GM21737 (cell line): ENCODE results near the gene PTBP3.
"Not testable (repeated sequence)": the region's sequence is repeated elsewhere in the genome, so short reads cannot be mapped to it uniquely, and the experiment has no call there.

Experiments
- ATAC-seq: cut with Tn5 transposase; IDR thresholded peaks from one replicate; pipeline ENCODE4 v1.9.1; 2021; ENCODE audit warnings: mild to moderate bottlenecking, moderate library complexity; ENCODE audit not compliant: unreplicated experiment

Gene PTBP3

DNA sequence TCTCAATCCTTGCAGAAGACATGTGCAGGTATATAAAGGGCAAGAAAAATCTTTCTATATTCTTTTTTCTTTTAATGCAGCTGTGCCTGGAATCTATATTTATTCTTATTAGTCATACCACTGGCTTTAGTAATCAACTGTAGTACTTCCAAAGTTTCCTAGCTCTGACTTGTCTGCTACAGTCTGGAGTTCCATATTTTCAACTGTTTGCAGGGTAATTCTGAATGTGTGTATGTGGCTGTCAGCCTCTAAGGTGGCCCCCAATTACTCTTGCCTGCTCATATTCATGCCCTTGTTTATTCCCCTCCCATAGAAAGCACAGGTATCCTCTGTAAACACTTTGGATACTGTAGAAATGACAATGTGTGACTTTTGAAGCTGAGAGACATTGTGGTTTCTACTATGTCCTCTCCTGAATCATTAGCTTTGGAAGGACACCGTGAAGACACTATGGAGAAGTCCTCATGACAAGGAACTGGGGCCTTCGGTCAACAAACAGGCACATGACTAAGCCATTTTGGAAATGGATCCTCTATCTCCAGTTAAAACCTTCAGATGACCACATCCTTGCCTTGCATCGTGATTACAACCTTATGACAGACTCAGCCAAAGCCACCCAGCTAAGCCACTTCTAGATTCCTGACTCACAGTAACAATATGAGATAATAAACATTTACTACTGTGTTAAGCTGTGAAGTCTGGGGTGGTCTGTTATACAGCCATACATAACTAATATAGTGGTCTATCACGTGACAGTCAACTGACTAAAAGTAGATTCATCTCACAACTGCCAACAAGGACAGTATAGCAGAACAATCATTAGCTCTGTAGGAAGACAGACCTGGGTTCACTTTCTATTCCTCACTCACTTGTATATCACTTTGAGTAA is 108.8 kb downstream of the PTBP3 start:
- no peak for ATAC-seq

DNA sequence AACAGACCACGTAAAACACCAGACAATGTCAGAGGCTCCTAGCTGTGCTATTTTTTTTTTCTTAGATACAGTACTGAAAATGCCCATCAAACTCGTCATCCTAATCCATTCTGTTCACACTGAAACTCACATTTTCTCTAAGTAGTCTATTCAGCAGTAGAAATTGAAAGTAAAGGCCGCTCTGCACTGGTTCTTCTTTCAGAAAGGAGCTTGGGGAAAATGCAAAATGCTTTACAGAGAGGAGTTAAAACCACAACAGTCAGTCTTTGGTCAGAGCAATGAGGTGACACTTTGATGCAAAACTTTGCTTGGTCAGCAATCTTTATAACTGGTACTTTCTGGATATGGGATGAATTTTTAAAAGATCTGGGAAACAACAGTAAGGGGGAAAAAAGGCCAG is 114.5 kb downstream of the PTBP3 start:
- ATAC-seq = peak; percentile 88

DNA sequence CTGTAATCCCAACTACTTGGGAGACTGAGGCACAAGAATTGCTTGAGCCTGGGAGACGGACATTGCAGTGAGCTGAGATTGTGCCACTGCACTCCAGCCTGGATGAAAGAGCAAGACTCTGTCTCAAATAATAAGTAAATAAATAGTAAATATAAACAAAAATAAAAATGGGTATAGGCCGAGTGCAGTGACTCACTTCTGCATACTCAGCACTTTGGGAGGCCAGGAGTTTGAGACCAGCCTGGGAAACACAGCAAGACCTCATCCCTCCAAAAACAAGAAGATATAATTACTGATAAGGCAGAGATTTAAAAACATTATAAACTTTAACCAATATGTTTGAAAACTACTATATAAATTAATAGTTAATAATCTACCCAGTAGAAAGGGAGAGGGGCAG is 120.5 kb downstream of the PTBP3 start:
- no peak for ATAC-seq

DNA sequence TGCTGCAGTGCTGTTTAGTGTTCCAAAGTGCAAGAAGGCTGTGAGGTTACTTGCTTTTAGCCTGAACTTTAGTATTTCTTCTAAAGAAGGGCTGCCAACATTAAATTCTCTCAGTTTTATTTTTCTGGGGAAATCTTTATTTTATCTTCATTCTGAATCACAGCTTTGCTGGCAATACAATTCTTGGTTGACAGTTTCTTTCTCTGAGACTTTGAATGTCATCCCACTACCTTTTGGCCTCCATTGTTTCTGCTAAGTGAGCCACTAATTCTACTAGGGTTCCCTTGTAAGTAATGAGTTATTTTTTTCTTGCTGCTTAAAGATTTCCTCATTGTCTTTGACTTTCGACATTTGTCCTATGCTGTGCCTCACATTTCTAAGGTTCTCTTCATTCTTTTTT is 126.0 kb downstream of the PTBP3 start:
- ATAC-seq = no peak

DNA sequence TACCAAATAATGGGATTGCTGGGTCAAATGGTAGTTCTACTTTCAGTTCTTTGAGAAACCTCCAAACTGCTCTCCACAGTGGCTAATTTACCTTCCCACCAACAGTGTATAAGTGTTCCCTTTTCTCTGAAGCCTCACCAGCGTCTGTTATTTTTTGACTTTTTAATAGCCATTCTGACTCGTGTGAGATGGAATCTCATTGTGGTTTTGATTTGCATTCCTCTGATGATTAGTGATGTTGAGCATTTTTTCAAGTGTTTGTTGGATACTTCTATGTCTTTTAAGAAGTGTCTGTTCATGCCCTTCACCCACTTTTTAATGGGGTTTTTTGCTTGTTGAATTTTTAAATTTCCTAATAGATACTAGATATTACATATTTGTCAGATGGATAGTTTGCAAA is 129.9 kb downstream of the PTBP3 start:
- ATAC-seq = no peak

DNA sequence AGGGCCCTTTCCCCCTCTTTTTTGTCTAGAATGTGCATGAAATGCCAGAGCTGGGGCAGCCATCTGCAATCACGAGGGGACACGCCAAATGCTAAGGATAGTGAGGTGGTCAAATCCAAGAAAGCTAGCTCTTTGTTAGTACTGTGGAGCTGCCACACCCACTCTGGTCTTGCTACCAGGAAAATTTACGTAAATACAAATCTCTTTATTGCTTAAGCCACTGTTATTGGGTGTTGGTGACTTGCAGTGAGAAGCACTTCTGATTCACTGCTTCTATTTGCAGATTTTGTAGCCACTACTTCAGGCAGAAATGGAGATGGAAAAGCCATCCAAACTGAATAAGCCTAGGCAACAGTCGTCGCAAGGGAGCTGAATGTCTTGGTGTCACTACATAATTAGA is 132.7 kb downstream of the PTBP3 start:
- no peak for ATAC-seq

DNA sequence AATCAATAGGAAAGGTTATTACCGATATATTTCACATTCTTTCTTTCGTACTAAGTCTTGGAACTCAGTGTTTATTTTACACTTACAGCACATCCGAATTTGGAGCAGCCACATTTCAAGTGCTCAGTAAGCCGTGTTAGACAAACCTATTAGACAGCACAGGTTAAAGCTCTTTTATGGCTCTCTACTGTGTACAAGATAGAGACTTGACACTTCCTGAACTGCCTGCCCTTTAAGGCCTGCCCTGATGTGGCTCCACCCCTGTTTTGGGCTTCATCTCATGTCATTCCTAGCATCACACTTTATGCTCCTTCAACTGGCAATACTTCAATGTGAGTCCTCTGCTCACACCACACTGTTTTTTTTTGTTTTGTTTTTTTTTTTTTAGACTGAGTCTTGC is 134.8 kb downstream of the PTBP3 start:
- no peak for ATAC-seq

DNA sequence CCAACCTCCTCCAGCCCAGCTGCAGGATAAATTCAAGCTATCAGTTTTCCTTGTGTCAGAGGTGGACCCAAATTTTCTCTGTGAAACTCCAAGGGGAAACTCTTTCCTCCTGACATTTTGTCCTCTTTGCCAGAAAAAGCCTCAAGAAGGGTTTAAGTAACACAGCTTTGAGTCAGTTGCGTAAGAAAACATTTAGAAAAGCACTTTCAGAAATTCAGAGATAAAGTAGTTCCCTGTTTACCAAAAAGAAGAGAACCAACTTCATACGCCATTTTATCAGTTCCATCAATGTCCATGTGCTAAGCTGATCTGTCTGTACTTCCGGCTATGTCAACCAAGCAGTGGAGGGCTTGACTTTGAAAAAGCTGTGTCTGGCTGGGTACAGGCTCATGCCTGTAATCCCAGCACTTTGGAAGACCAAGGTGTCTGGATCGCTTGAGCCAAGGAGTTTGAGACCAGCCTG is 138.4 kb downstream of the PTBP3 start:
- ATAC-seq = no peak

DNA sequence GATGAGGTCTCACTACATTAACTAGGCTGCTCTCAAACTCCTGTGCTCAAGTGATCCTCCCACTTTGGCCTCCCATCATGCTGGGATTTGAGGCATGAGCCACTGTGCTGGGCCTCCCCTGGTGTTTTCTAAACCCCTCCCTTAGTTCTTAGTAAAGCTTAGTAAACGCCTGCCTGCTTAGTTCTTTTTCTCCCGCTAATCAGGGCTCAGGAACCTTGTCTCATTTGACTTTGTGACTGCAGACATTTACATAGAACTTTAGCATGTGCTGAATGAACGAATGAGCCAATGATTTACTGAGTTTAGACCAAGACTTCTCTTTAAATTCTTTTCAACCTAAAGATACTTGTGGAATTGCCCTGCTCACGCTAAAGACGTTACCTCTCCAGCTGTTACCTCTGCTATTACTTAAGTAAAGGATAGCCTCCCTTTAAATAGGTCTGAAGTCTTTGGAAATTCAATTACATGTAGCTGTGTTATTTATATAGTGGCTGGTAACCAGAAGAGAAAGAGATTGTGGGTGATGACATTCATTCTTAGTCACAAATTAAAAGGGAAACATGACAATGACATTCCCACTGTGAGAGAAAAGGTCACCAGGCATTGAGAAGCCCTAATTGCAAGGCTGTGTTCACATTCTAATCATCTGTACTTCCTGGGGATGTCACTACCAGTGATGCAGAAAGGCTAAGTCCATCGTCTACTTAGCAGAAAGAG is 139.7 kb downstream of the PTBP3 start:
- ATAC-seq = no peak

DNA sequence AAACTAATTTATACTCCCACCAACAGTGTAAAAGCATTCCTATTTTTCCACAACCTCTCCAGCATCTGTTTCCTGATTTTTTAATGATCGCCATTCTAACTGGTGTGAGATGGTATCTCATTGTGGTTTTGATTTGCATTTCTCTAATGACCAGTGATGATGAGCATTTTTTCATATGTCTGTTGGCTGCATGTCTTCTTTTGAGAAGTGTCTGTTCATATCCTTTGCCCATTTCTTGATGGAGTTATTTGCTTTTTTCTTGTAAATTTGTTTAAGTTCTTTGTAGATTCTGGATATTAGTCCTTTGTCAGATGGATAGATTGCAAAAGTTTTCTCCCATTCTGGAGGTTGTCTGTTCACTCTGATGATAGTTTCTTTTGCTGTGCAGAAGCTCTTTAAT is 143.1 kb downstream of the PTBP3 start:
- ATAC-seq = not testable (repeated sequence)

DNA sequence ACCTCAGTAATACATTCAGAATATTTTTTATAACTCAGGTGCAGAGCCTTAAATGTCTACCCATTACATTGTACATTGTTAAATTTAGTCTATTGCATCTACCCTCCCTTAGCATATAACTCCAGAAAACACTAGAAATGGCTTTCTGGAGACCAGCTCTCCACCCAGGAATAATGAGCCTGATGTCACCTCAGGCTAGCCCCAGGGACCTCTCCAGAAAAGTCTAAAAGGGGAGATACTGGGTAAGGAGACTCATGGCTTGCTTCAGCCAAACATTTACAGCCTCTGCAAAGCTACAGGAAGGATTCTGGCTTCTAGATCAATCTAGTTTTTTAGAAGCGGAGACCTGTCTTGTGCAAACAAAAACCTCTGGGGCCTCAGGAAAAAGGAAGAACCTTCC is 144.5 kb downstream of the PTBP3 start:
- no peak for ATAC-seq

DNA sequence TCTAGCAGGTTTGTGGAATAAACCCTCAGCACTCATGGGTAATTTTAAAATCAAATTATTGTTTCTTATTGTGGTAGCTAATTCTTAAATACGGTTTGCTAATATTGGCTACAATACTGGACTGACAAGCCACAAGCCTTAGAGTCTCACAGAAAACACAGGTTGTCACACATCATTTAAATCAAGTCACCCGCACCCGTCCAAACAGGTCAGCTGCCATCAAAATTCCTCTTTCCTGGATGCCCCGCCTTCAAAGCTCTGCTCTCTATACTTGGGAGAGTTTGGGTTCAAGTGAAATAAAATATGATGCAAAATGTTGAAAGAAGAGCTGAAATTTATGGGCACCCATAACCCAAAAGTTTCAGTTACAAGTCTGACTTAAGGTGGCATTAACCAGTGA is 146.0 kb downstream of the PTBP3 start:
- ATAC-seq = no peak

DNA sequence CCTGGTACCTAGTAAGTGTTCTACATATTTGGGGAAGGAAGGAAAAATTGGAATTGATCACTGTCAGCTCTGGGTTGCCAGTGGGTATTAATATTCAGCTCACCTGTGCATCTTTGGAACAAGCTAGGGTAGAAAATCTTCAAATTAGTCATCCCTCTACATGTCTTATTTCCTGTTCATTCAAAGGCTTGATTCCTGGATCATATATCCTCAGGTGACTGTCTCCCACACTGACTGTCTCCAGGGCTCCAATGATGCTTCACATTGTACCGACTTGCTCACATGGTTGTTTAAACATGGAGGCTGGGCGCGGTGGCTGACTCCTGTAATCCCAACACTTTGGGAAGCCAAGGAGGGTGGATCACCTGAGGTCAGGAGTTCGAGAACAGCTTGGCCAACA is 146.7 kb downstream of the PTBP3 start:
- no peak for ATAC-seq

DNA sequence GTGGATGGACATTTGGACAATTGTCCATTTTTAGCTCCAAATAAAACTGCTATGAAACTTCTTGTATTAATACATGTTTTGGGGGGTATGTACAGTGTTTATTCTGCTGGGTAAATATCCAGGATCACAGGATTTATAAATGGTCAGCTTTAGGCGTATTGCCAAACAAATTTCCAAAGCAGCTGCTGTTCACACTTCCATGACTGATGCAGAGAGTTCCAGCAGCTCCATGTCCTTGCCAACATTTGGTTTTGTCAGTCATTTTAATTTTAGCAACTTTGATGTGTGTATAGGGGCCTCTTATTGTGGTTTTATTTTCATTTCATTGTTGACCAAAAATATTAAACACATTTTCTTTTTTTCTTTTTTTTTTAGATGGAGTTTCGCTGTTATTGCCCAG is 148.5 kb downstream of the PTBP3 start:
- ATAC-seq = no peak

DNA sequence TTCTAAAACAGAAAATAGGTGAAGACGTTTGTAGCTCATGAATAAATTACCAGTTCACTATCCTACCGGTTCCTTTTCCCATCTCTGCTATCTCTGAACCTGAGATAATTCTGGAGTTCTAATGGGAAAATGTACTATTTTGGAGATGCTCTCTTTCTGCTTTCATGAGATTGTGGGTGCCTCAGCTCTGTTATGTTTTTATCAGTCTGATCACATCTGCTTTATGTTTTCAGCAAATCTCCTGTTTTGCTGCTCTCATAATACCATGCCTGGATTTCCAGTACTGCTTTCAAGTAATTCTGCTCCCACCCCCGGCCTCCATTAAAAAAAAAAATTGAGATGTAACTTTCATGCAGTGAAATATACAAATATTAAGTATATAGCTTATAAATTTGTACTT is 149.2 kb downstream of the PTBP3 start:
- ATAC-seq = no peak

DNA sequence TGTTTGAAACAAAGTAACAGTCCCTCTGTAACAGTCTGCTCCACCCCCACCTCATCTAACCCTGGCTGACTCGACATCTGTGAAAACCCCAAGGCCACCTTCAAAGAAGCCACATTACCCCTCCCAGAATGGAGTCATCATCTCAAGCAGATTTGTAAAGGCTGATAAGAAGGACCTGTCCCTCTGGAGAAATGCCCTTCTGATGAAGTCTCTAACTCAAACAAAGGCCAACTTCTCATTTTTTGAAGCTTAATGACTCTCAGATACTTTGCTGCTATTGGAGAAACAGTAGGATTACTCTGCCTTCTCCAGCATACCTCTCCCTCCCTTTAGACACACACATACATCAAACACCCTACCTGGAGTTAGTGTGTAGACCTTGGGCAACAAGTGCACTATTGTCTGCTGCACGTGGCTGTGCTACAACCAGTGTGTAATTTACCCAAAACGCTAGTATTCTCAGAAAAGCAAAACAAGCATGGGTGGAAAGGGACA is 153.0 kb downstream of the PTBP3 start:
- no peak for ATAC-seq

DNA sequence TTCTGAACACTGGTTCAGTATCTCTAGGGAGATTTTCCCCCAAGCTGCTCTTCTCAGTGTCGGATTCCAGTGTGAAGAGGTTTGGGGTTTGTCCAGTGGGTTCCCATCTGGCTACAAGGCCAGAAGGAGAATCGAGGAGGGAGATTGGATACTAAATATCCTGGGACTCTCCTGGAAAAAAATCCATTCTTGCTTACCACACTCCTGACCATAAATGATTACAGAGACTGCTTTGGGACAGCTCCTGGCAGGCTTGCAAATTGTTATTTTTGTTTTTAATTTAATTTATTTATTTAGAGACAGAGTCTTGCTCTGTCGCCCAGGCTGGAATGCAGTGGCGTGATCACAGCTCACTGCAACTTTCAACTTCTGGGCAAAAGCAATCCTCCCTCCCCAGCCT is 153.6 kb downstream of the PTBP3 start:
- ATAC-seq = no peak

DNA sequence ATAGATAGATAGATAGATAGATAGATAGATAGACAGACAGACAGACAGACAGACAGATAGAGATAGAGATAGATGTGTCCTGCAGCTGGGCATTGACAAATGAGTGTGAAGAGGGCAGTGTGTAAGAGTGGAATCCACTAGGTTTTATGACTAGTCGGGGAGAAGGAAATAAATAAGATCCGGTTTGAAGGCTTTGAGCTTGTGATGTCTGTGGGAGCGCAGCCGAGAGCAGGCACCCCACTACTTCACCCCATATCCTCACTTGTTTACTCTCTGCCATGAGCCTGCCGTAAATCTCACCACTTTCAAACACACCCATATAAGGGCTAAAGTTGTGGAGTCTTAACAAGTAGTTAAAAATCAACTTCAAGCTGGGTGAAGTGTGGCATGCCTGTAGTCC is 156.9 kb downstream of the PTBP3 start:
- no peak for ATAC-seq

DNA sequence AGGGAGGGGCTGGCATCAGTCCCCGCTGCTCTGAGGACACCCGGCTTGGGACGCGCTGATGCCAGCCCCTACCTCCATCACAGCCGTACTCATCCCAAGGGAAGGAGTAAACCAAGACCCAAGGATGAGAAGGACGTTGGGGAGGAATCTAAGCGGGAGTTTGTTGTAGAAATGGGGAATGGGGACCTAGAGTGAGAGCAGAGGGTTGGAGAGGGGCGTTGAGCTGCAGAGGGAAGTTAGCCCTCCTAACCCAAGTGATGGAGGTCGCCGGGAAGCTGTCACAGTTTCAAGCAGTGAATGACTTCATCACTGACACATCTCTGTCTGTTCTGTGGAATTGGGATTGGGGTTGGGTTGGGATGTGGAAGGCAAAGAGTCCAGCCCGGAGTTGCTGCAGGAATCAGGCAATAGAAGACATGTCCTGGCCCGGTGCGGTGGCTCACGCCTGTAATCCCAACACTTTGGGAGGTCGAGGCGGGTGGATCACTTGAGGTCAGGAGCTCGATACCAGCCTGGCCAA is 157.6 kb downstream of the PTBP3 start:
- ATAC-seq = no peak

DNA sequence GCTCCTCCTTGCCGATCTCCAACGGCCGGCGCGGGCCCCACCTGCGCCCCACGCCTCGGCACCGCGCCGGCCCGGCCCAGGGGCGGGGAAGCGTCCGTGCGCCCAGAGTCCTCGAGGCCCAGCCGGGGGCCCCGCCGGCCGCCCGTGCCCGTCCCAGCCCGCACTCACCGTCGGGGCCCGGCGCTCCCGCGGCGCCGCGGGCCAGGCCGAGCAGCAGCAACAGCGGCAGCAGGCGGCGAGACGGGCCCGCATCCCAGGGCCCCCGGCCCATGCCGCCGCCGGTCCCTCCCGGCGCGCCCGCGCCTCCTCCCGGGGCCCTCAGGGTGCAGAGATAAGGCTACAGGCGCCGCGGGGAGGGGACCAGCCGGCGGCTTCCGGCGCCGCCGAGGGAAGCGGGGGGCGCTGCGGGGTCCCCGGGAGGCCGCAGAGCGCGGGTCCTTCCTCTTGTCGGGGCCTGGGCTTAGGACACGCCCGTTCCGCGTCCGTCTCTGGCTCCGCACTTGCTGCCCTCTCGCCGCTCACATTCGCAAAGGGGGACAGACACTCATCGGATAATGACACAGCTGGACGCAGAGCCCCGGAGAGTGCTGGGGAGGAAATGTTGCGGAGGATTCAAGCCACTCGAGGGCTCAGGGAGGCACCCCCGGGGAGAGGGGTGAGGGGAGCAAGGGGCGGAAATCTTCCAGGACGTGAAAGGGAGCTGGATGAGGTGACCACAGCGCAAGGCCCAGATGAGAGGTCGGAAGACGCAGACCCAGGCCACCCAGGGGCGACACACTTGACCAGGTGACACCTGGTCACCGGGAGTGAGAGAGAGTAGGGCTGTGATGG is 158.2 kb downstream of the PTBP3 start, which contains the start of gene SUSD1:
SUSD1 (minus strand) TSS at position 333 of the 831 bp plus-strand sequence; CDS start at position 271, 62 bp downstream.
- ATAC-seq = peak; percentile 41
